Dedifferentiated amniotic fluid mesenchymal stem cell (primary cell): ENCODE data around the gene GSN.

ENCODE experiments used
- DNase-seq: peaks from one replicate; pipeline ENCODE4 v3.0.0-alpha.2; 2016; ENCODE audit errors: extremely low spot score

Gene GSN

GRCh38 chr9:121267689-121268597 is at the start of gene GSN:
Gene GSN (plus strand): TSS chr9:121268162. CDS start chr9:121301972, 33,810 bp downstream.
- peak; percentile 34 for DNase-seq

GRCh38 chr9:121218357-121219027 is 49.5 kb upstream of the GSN start:
- DNase-seq = no peak

- DNase-seq = no peak
These were observed 48.4 kb upstream of the GSN start for GRCh38 chr9:121219530-121219929.

GRCh38 chr9:121220996-121221663 is 46.8 kb upstream of the GSN start:
- no peak for DNase-seq

- DNase-seq = no peak
These were observed 46.3 kb upstream of the GSN start for GRCh38 chr9:121221664-121222055.

GRCh38 chr9:121222524-121223171 is 45.3 kb upstream of the GSN start:
- peak; percentile 83 for DNase-seq

GRCh38 chr9:121225240-121225639 is 42.7 kb upstream of the GSN start:
- no peak for DNase-seq

GRCh38 chr9:121226175-121226574 is 41.8 kb upstream of the GSN start:
- no peak for DNase-seq

- no peak for DNase-seq
These were observed 40.1 kb upstream of the GSN start for GRCh38 chr9:121227862-121228261.

- DNase-seq = no peak
These were observed 37.7 kb upstream of the GSN start for GRCh38 chr9:121230256-121230655.

GRCh38 chr9:121232251-121232650 is 35.7 kb upstream of the GSN start:
- DNase-seq = no peak

- DNase-seq = no peak
These were observed 33.8 kb upstream of the GSN start for GRCh38 chr9:121233906-121234831.

GRCh38 chr9:121234832-121235161 is 33.2 kb upstream of the GSN start:
- no peak for DNase-seq

GRCh38 chr9:121235512-121235911 is 32.5 kb upstream of the GSN start:
- DNase-seq = no peak

- no peak for DNase-seq
These were observed 30.0 kb upstream of the GSN start for GRCh38 chr9:121237916-121238315.

GRCh38 chr9:121239071-121239470 is 28.9 kb upstream of the GSN start:
- no peak for DNase-seq

- no peak for DNase-seq
These were observed 28.1 kb upstream of the GSN start for GRCh38 chr9:121239851-121240250.

- DNase-seq = no peak
These were observed 27.4 kb upstream of the GSN start for GRCh38 chr9:121240472-121241135.

GRCh38 chr9:121242219-121242958 is 25.6 kb upstream of the GSN start:
- peak; percentile 51 for DNase-seq

GRCh38 chr9:121242959-121243346 is 25.0 kb upstream of the GSN start:
- DNase-seq = no peak
